RWPE2 (cell line): Measurements from ENCODE around the gene MANSC4.

Source experiments
- ATAC-seq: fragments of 200-7000 bp; cut with Tn5 transposase; 3 replicates; pipeline ENCODE4 v1.9.1; 2021; ENCODE audit warnings: low read depth
- DNase-seq: peaks from one replicate; pipeline ENCODE4 v3.0.0-alpha.2; 2020; ENCODE audit warnings: low spot score
- H3K27ac ChIP-seq: fragments of 450-650 bp; 2 replicates; pipeline ENCODE4 v1.5.1; 2017; ENCODE audit warnings: mild to moderate bottlenecking; ENCODE audit not compliant: poor library complexity, severe bottlenecking
- H3K27me3 ChIP-seq: fragments of 250-450 bp; sonication (Bioruptor Pico); 2 replicates; pipeline ENCODE4 v1.5.1; 2021; ENCODE audit warnings: mild to moderate bottlenecking, moderate library complexity; ENCODE audit not compliant: insufficient read depth, poor library complexity, severe bottlenecking
- H3K36me3 ChIP-seq: fragments of 250-450 bp; sonication (Bioruptor Pico); 2 replicates; pipeline ENCODE4 v1.5.1; 2020; ENCODE audit warnings: low read depth, mild to moderate bottlenecking, moderate library complexity
- H3K4me1 ChIP-seq: fragments of 250-450 bp; sonication (Bioruptor Pico); 2 replicates; pipeline ENCODE4 v1.5.1; 2021; ENCODE audit warnings: mild to moderate bottlenecking, moderate library complexity; ENCODE audit not compliant: insufficient read depth, poor library complexity, severe bottlenecking
- H3K4me3 ChIP-seq: fragments of 250-450 bp; sonication (Bioruptor Pico); 2 replicates; pipeline ENCODE4 v1.5.1; 2021; ENCODE audit warnings: mild to moderate bottlenecking, moderate library complexity; ENCODE audit not compliant: severe bottlenecking
- H3K9me3 ChIP-seq: fragments of 250-450 bp; sonication (Bioruptor Pico); 2 replicates; pipeline ENCODE4 v1.5.1; 2021; ENCODE audit warnings: mild to moderate bottlenecking, moderate library complexity; ENCODE audit not compliant: severe bottlenecking
- CTCF ChIP-seq: fragments of 450-650 bp; IDR thresholded peaks from one replicate; pipeline ENCODE4 v1.5.1; 2017; ENCODE audit warnings: mild to moderate bottlenecking, moderate library complexity; ENCODE audit not compliant: poor library complexity, severe bottlenecking

Gene MANSC4

GRCh38 chr12:27810756-27811155, 30.7 kb upstream of the MANSC4 start:
- no peaks in the 10 kb centered on the region for H3K9me3 ChIP-seq
- DNase-seq (no peak), ATAC-seq (no peak)
- H3K27me3 ChIP-seq = no peaks in the 10 kb centered on the region
- no peak overlapping the region for H3K4me3 ChIP-seq
- H3K4me1 ChIP-seq = no peaks in the 10 kb centered on the region
- no peaks in the 10 kb centered on the region for H3K36me3 ChIP-seq
- no peak overlapping the region for H3K27ac ChIP-seq
- no peak for TF ChIP-seq CTCF

GRCh38 chr12:27808841-27809240, 28.8 kb upstream of the MANSC4 start:
- TF ChIP-seq CTCF = no peak
- no peak for ATAC-seq
- no peak overlapping the region for H3K4me3 ChIP-seq
- no peak for DNase-seq
- H3K4me1 ChIP-seq = no peaks in the 10 kb centered on the region
- H3K27me3 ChIP-seq = no peaks in the 10 kb centered on the region
- no peaks in the 10 kb centered on the region for H3K9me3 ChIP-seq
- H3K36me3 ChIP-seq = no peaks in the 10 kb centered on the region
- no peak overlapping the region for H3K27ac ChIP-seq

- Histone ChIP-seq H3K27me3 (no peaks in the 10 kb centered on the region), H3K9me3 (no peaks in the 10 kb centered on the region), H3K4me3 (no peak overlapping the region), H3K27ac (no peak overlapping the region), H3K4me1 (no peaks in the 10 kb centered on the region), H3K36me3 (no peaks in the 10 kb centered on the region)
- DNase-seq (no peak), ATAC-seq (no peak)
- TF ChIP-seq CTCF = peak; percentile 7
Observed at GRCh38 chr12:27807063-27807703, 27.1 kb upstream of the MANSC4 start.

- Histone ChIP-seq H3K4me3 (no peak overlapping the region), H3K9me3 (no peaks in the 10 kb centered on the region), H3K27ac (no peak overlapping the region), H3K27me3 (no peaks in the 10 kb centered on the region), H3K36me3 (no peaks in the 10 kb centered on the region), H3K4me1 (no peaks in the 10 kb centered on the region)
- DNase-seq (no peak), ATAC-seq (no peak)
- no peak for TF ChIP-seq CTCF
Observed at GRCh38 chr12:27806259-27806658, 26.2 kb upstream of the MANSC4 start.

GRCh38 chr12:27805238-27805637, 25.2 kb upstream of the MANSC4 start:
- ATAC-seq (no peak), DNase-seq (no peak)
- Histone ChIP-seq H3K4me1 (no peaks in the 10 kb centered on the region), H3K9me3 (no peaks in the 10 kb centered on the region), H3K27me3 (no peaks in the 10 kb centered on the region), H3K36me3 (no peaks in the 10 kb centered on the region), H3K4me3 (no peak overlapping the region), H3K27ac (no peak overlapping the region)
- no peak for TF ChIP-seq CTCF
